Activated CD4-positive, alpha-beta T cell treated with anti-CD3 and anti-CD28 coated beads, Interleukin-2, amount 50 U/mL, for 4 hours (primary cell): ENCODE measurements around the gene HSD17B2.
"Not testable (repeated sequence)": the region's sequence is repeated elsewhere in the genome, so short reads cannot be mapped to it uniquely, and the experiment has no call there.

ENCODE experiments used
- DNase-seq, 2 experiments: peaks; one replicate each; pipeline ENCODE4 v3.0.0-alpha.2; 2020

The HSD17B2 gene

GRCh38 chr16:82137822-82138167 lies 102.7 kb downstream of the HSD17B2 start:
- no peak for DNase-seq

GRCh38 chr16:82138478-82139285 lies 103.6 kb downstream of the HSD17B2 start:
- DNase-seq = no peak

- DNase-seq = not testable (repeated sequence)
Measured at GRCh38 chr16:82139286-82139571, 104.2 kb downstream of the HSD17B2 start.

- no peak for DNase-seq
Measured at GRCh38 chr16:82146556-82146955, 111.5 kb downstream of the HSD17B2 start.

- DNase-seq = no peak
Measured at GRCh38 chr16:82146957-82147356, 111.9 kb downstream of the HSD17B2 start.

GRCh38 chr16:82147546-82147945 lies 112.5 kb downstream of the HSD17B2 start:
- no peak for DNase-seq
